ENCODE data around the gene CCDC171. TPM values are rescaled to one million over a fixed set of nuclear protein-coding genes. Genes with fewer than 3 reads are reported as not detected.

Gene CCDC171
- total and polyA plus RNA-seq, 10 of the 15 experiments (the other 5 are each of a cell fraction or from before 2014, with no cell fraction given): 1.00 to 7.2 (median 2.8) TPM

DNA sequence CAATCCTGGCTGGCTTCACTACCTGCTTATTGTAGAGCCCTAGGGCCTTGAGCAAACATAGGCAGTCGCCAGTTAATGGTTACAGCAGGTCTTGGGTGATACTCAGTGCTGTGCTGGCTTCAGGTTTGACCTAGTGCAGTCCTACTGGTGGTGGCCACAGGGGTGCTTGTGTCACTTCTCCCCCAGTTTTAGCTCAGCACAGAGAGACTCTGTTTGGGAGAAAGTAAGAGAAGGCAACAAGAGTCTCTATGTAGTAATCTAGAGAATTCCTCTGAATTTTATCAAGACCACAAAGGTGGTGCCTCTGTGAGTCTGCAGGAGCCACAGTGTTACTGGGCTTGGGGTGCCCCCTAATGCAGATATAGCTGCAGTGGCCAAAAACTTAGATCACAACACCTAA, 165.6 kb downstream of the CCDC171 start (continued):
- TF ChIP-seq, protein P1, sequence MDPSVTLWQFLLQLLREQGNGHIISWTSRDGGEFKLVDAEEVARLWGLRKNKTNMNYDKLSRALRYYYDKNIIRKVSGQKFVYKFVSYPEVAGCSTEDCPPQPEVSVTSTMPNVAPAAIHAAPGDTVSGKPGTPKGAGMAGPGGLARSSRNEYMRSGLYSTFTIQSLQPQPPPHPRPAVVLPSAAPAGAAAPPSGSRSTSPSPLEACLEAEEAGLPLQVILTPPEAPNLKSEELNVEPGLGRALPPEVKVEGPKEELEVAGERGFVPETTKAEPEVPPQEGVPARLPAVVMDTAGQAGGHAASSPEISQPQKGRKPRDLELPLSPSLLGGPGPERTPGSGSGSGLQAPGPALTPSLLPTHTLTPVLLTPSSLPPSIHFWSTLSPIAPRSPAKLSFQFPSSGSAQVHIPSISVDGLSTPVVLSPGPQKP (IDR thresholded peaks at IDR 0.05; ENCODE audit: low read depth, low read length): no peak
- no peak for TF ChIP-seq NR2C1 (IDR thresholded peaks at IDR 0.05)
- no peak for TF ChIP-seq WRNIP1 (IDR thresholded peaks at IDR 0.05; ENCODE audit: borderline replicate concordance, low read depth, low read length)
- TF ChIP-seq SUZ12 (IDR thresholded peaks at IDR 0.05; ENCODE audit: unreplicated experiment): no peak
- TF ChIP-seq, protein P2, sequence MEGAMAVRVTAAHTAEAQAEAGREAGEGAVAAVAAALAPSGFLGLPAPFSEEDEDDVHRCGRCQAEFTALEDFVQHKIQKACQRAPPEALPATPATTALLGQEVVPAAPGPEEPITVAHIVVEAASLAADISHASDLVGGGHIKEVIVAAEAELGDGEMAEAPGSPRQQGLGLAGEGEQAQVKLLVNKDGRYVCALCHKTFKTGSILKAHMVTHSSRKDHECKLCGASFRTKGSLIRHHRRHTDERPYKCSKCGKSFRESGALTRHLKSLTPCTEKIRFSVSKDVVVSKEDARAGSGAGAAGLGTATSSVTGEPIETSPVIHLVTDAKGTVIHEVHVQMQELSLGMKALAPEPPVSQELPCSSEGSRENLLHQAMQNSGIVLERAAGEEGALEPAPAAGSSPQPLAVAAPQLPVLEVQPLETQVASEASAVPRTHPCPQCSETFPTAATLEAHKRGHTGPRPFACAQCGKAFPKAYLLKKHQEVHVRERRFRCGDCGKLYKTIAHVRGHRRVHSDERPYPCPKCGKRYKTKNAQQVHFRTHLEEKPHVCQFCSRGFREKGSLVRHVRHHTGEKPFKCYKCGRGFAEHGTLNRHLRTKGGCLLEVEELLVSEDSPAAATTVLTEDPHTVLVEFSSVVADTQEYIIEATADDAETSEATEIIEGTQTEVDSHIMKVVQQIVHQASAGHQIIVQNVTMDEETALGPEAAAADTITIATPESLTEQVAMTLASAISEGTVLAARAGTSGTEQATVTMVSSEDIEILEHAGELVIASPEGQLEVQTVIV (IDR thresholded peaks at IDR 0.05; ENCODE audit: borderline replicate concordance, partially characterized antibody): no peak
- TF ChIP-seq, protein P3, sequence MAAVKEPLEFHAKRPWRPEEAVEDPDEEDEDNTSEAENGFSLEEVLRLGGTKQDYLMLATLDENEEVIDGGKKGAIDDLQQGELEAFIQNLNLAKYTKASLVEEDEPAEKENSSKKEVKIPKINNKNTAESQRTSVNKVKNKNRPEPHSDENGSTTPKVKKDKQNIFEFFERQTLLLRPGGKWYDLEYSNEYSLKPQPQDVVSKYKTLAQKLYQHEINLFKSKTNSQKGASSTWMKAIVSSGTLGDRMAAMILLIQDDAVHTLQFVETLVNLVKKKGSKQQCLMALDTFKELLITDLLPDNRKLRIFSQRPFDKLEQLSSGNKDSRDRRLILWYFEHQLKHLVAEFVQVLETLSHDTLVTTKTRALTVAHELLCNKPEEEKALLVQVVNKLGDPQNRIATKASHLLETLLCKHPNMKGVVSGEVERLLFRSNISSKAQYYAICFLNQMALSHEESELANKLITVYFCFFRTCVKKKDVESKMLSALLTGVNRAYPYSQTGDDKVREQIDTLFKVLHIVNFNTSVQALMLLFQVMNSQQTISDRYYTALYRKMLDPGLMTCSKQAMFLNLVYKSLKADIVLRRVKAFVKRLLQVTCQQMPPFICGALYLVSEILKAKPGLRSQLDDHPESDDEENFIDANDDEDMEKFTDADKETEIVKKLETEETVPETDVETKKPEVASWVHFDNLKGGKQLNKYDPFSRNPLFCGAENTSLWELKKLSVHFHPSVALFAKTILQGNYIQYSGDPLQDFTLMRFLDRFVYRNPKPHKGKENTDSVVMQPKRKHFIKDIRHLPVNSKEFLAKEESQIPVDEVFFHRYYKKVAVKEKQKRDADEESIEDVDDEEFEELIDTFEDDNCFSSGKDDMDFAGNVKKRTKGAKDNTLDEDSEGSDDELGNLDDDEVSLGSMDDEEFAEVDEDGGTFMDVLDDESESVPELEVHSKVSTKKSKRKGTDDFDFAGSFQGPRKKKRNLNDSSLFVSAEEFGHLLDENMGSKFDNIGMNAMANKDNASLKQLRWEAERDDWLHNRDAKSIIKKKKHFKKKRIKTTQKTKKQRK (IDR thresholded peaks at IDR 0.05; ENCODE audit: low read depth, low read length): no peak
- TF ChIP-seq CBFB (IDR thresholded peaks at IDR 0.05; ENCODE audit: low read depth): no peak
- no peak for TF ChIP-seq RAD51 (IDR thresholded peaks at IDR 0.05)
- no peak for TF ChIP-seq SIN3A (IDR thresholded peaks at IDR 0.05; ENCODE audit: low read depth, low read length)

Data from GM12878 (cell line).